Fibroblast of mammary gland (primary cell): ENCODE measurements around the gene BTG2.

ENCODE experiments used
- DNase-seq: peaks from one replicate; pipeline ENCODE4 v3.0.0-alpha.2; 2010; ENCODE audit warnings: low read depth
- H3K4me3 ChIP-seq: 2 replicates; pipeline ENCODE4 v1.5.1; 2011; ENCODE audit warnings: low read depth, mild to moderate bottlenecking, low read length, moderate library complexity; ENCODE audit not compliant: control insufficient read depth
- CTCF ChIP-seq: conservative IDR thresholded peaks from 2 replicates; pipeline ENCODE4 v1.5.1; 2011; ENCODE audit warnings: low read depth, low read length, inconsistent platforms; ENCODE audit not compliant: control insufficient read depth, insufficient read depth

The BTG2 gene

GRCh38 chr1:203305809-203306088 lies 430 bp downstream of the BTG2 start:
- no peak for TF ChIP-seq CTCF
- H3K4me3 ChIP-seq = peak overlapping the region; percentile 78
- DNase-seq = no peak

GRCh38 chr1:203306089-203306964 lies 1.0 kb downstream of the BTG2 start:
- peak overlapping the region; percentile 78 for H3K4me3 ChIP-seq
- no peak for TF ChIP-seq CTCF
- peak; percentile 75 for DNase-seq

GRCh38 chr1:203306965-203307541 lies 1.7 kb downstream of the BTG2 start:
- peak overlapping the region; percentile 29 for H3K4me3 ChIP-seq
- no peak for DNase-seq
- TF ChIP-seq CTCF = no peak

GRCh38 chr1:203307641-203308126 lies 2.4 kb downstream of the BTG2 start:
- no peak for DNase-seq
- H3K4me3 ChIP-seq = no peak overlapping the region
- no peak for TF ChIP-seq CTCF

GRCh38 chr1:203308328-203308922 lies 3.1 kb downstream of the BTG2 start:
- no peak for DNase-seq
- no peak overlapping the region for H3K4me3 ChIP-seq
- no peak for TF ChIP-seq CTCF

GRCh38 chr1:203308923-203309331 lies 3.6 kb downstream of the BTG2 start:
- no peak for TF ChIP-seq CTCF
- DNase-seq = no peak
- H3K4me3 ChIP-seq = no peak overlapping the region
